OCI-LY3 (cell line): Measurements from ENCODE around the gene BRMS1.

Source experiments
- H2AFZ ChIP-seq: fragments of 200-600, 300-600 bp; shearing (Covaris generic); 2 replicates; pipeline ENCODE4 v1.6.0; 2014; ENCODE audit warnings: antibody characterized with exemption, low read depth, low read length
- H3K27ac ChIP-seq: fragments of 200-600, 300-600 bp; sonication (generic); 2 replicates; pipeline ENCODE4 v1.5.1; 2014; ENCODE audit warnings: mild to moderate bottlenecking, low read length, moderate library complexity, mixed read lengths
- H3K27me3 ChIP-seq: fragments of 200-600, 300-600 bp; sonication (generic); 2 replicates; pipeline ENCODE4 v1.6.1; 2014; ENCODE audit warnings: low read depth, low read length, mixed read lengths
- H3K36me3 ChIP-seq: fragments of 200-600, 300-600 bp; sonication (generic); replicated peaks from 2 replicates; pipeline ENCODE3; 2014; ENCODE audit warnings: low read depth, low read length, mixed read lengths
- H3K4me1 ChIP-seq: fragments of 300-600, 200-600 bp; sonication (generic); 2 replicates; pipeline ENCODE4 v1.6.1; 2014; ENCODE audit warnings: low read length, mixed read lengths
- H3K4me2 ChIP-seq: fragments of 200-600, 300-600 bp; sonication (generic); 2 replicates; pipeline ENCODE4 v1.6.1; 2014; ENCODE audit warnings: low read length, mixed read lengths
- H3K4me3 ChIP-seq: fragments of 300-600, 200-600 bp; sonication (generic); 2 replicates; pipeline ENCODE4 v1.5.1; 2014; ENCODE audit warnings: antibody characterized with exemption, mild to moderate bottlenecking, low read length, moderate library complexity
- H3K79me2 ChIP-seq: fragments of 300-600, 200-600 bp; shearing (Covaris generic); 2 replicates; pipeline ENCODE4 v1.6.1; 2014; ENCODE audit warnings: mild to moderate bottlenecking, low read length, mixed read lengths
- H3K9ac ChIP-seq: fragments of 300-600, 200-600 bp; shearing (Covaris generic); 2 replicates; pipeline ENCODE4 v1.6.0; 2014; ENCODE audit warnings: mild to moderate bottlenecking, low read length, moderate library complexity
- H3K9me3 ChIP-seq: fragments of 200-600, 300-600 bp; shearing (Covaris generic); 2 replicates; pipeline ENCODE4 v1.6.1; 2014; ENCODE audit warnings: low read length, mixed read lengths; ENCODE audit not compliant: insufficient read depth
- H4K20me1 ChIP-seq: fragments of 200-600, 300-600 bp; sonication (generic); 2 replicates; pipeline ENCODE4 v1.6.1; 2016; ENCODE audit warnings: low read length, mixed read lengths; ENCODE audit not compliant: insufficient read depth
- EZH2phosphoT487 ChIP-seq: fragments of 200-600 bp; shearing (Covaris generic); IDR thresholded peaks from 2 replicates; pipeline ENCODE4 v1.6.1; 2018; ENCODE audit warnings: antibody characterized with exemption, mixed run types, low read depth
- TF ChIP-seq, protein P1 (sequence below): fragments of 200-600, 300-600 bp; sonication (generic); IDR thresholded peaks from 2 replicates; pipeline ENCODE4 v1.5.1; 2014; ENCODE audit warnings: antibody characterized with exemption, low read length, low read depth

BRMS1 gene

DNA sequence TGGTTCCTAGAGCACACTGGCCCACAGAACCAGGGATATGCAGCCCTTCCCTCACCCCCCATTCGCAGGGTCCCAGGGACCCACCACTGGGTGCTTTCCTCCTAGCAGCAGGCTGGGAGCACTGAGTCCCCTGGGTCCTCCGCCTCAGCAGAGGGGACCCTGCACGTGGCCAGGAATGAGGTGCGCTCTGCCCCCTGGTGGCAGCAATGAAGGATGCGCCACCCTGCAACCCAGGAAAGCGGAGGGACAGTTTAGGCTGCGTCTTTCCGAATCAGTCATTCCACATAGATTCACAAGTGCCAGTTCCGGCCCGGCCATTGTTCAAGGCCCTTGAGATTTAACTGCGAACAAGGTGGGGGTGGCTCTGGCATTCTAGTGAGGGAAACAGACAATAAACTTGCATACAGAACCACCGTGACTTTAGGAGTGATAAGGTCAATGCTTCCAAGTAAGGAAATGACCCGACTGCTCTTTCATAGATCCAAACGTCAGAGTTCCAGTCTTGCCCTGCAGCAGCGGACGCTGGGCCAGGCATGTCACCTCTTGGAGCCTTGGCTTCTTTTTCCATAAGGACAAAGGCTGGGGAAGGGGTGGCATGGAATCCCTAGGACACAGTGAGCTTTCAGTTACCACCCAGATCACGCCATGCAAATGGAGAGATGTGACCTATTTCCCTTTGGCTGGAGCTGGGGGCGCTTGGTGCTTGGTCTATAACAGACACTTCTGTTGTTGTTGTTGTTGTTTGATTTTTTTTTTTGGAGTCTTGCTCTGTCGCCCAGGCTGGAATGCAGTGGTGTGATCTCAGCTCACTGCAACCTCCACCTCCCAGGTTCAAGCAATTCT is 16.4 kb downstream of the BRMS1 start:
- Histone ChIP-seq H3K4me3 (peak overlapping the region; percentile 72), H3K9ac (peak overlapping the region; percentile 56), H3K9me3 (no peaks in the 10 kb centered on the region), H3K4me1 (peaks cover 19% of the 10 kb centered on the region), H3K27me3 (no peaks in the 10 kb centered on the region), H3K27ac (no peak overlapping the region), H2AFZ (peak overlapping the region; percentile 99), H3K4me2 (peak overlapping the region; percentile 97), H3K36me3 (no peaks in the 10 kb centered on the region), H4K20me1 (no peaks in the 10 kb centered on the region), H3K79me2 (no peaks in the 10 kb centered on the region)
- no peak for TF ChIP-seq EZH2phosphoT487
- TF ChIP-seq, protein P1, sequence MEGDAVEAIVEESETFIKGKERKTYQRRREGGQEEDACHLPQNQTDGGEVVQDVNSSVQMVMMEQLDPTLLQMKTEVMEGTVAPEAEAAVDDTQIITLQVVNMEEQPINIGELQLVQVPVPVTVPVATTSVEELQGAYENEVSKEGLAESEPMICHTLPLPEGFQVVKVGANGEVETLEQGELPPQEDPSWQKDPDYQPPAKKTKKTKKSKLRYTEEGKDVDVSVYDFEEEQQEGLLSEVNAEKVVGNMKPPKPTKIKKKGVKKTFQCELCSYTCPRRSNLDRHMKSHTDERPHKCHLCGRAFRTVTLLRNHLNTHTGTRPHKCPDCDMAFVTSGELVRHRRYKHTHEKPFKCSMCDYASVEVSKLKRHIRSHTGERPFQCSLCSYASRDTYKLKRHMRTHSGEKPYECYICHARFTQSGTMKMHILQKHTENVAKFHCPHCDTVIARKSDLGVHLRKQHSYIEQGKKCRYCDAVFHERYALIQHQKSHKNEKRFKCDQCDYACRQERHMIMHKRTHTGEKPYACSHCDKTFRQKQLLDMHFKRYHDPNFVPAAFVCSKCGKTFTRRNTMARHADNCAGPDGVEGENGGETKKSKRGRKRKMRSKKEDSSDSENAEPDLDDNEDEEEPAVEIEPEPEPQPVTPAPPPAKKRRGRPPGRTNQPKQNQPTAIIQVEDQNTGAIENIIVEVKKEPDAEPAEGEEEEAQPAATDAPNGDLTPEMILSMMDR = peak; percentile 96

DNA sequence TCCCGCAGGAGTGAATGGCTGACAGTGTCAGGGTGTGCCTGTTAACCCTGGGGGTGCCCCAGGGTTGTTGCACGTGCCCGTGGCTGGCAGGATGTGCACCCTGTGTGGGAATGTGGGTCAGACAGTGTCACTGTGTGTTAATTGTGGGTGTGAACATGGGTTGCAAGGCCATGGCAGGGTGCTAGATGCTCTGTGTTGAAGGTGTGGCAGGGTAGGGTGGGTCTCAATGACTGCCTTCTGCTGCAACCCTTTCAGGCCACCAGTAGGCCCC is 16.9 kb downstream of the BRMS1 start:
- Histone ChIP-seq H2AFZ (peak overlapping the region; percentile 99; the same call in 1 of the 2 replicates), H3K79me2 (no peaks in the 10 kb centered on the region), H3K4me1 (peaks cover 19% of the 10 kb centered on the region), H4K20me1 (no peaks in the 10 kb centered on the region), H3K9me3 (no peaks in the 10 kb centered on the region), H3K27ac (no peak overlapping the region), H3K4me2 (peak overlapping the region; percentile 97), H3K27me3 (no peaks in the 10 kb centered on the region), H3K36me3 (no peaks in the 10 kb centered on the region), H3K9ac (no peak overlapping the region; the same call in 1 of the 2 replicates), H3K4me3 (no peak overlapping the region)
- no peak for TF ChIP-seq EZH2phosphoT487
- TF ChIP-seq, protein P1 = no peak

DNA sequence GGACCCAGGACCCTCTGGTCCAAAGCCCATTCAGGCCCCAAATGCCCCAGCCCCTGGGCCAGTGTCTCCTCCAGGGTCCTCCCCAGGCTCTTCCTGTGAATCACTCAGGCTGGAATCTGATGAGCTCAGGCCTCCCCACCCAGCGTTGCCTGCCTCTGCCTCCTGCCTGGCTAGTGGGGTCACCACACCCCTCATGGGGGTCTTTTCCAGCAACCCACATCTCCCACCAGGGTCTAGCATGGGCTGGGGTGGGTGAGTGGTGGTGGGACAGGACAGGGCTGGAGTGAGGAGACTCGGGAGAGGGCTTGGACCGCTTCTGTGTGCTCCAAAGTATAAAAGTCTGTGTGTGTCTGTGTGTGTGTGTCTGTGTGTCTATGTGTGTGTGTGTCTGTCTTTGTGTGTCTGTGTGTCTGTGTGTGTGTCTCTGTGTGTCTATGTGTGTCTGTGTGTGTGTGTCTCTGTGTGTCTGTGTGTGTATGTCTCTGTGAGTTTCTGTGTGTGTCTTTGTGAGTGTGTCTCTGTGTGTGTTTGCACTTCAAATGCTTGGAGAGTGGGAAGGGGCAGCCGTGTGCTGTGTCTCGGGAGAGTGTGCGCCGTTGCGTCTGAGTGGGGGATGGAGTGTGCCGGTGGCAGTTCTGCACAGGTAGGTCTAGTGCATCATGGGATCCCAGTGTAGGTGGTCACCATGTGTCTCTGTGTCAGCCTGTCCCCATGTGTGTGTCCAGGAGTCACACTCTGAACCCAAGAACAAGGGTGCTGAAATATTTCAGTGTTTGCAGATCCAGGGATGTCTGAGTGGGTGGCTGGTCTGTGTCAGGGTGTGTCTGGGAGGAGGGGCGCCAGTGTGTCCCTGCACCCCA is 17.5 kb downstream of the BRMS1 start:
- H3K4me3 ChIP-seq = no peak overlapping the region
- no peak overlapping the region for H3K27ac ChIP-seq
- no peaks in the 10 kb centered on the region for H3K27me3 ChIP-seq
- no peak overlapping the region for H2AFZ ChIP-seq
- no peak for TF ChIP-seq EZH2phosphoT487
- TF ChIP-seq, protein P1 = no peak
- H3K36me3 ChIP-seq = no peaks in the 10 kb centered on the region
- peaks cover 20% of the 10 kb centered on the region for H3K4me1 ChIP-seq
- no peaks in the 10 kb centered on the region for H3K79me2 ChIP-seq
- H4K20me1 ChIP-seq = no peaks in the 10 kb centered on the region
- no peaks in the 10 kb centered on the region for H3K9me3 ChIP-seq
- H3K4me2 ChIP-seq = no peak overlapping the region
- no peak overlapping the region for H3K9ac ChIP-seq
